GM21723 (cell line): Measurements from ENCODE around the gene HES3.

Experiments used
- ATAC-seq: cut with Tn5 transposase; IDR thresholded peaks from one replicate; pipeline ENCODE4 v1.9.1; 2021; ENCODE audit warnings: mild to moderate bottlenecking, moderate library complexity; ENCODE audit not compliant: unreplicated experiment

HES3 gene

DNA sequence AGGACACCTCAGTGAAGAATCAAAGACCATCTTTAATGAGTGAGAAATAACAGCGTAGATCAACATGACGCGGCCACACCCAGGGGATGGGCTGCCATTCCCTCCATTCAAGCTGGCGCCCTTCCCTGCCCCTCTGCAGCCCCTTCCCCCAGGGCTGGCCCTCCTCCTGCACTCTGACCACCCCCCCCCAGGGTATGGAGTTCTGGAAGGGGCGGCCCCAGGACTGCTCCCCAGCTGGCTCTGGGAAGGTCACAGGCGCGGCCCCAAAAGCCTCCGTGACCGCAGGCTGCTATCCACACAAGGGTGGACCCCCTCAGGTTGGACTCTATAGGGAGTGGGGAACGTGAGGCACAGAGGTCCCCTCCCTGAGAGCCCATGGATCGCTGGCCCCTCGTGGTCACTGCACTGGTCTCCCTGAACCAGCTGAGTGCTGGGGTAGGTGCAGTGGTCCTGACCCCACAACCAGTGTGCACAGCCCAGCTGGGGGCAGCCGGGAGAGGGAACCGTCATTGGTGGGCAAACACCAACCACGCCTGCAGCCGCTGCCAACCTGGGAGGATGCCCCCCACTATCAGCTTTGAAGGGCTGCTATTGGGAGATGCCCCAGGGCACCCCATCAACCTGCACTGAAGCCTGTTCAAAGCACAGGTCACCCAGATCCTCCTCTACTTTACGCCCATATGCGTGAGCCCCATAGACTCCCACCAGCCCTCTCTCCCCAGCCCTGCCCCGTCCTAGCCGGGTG lies 33.0 kb downstream of the HES3 start:
- ATAC-seq: no peak

DNA sequence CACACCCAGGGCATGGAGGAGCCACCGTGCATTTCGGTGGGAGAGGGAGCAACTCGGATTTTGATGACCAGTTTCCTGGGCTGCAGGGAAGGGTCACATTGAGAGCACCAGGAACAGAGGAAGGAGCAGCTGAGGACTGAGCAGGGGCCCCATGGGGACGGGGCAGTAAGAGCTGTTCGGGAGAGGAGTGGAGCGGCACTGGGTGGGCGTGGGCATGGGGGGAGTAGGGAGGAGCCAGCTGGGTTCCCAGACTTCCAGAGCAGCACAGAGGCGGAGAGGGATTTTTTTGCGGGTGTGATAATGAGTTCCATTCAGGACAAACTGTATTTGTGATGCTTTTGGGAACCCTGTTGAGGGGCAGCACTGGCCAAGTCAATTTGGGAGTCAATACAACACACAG lies 34.3 kb downstream of the HES3 start:
- ATAC-seq: no peak

DNA sequence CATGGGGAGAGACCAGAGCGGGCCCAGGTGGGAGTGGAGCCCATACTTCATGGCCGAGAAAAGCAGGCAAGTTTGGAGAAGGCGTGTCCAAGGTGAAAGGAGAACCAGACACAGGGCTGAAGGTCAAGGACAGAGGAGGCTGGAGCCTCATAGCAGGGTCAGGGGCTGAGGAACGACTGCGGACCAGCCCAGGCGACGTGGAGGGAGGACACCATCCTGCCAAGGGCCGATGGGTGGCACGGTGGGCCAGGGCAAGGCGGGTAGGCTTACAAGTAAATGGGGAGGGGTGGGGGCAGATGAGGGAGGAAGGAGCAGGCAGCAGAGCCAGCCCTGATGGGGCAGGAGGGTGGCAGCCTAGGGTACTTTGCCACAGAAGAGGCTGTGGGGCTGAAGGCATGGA lies 35.1 kb downstream of the HES3 start:
- no peak for ATAC-seq

DNA sequence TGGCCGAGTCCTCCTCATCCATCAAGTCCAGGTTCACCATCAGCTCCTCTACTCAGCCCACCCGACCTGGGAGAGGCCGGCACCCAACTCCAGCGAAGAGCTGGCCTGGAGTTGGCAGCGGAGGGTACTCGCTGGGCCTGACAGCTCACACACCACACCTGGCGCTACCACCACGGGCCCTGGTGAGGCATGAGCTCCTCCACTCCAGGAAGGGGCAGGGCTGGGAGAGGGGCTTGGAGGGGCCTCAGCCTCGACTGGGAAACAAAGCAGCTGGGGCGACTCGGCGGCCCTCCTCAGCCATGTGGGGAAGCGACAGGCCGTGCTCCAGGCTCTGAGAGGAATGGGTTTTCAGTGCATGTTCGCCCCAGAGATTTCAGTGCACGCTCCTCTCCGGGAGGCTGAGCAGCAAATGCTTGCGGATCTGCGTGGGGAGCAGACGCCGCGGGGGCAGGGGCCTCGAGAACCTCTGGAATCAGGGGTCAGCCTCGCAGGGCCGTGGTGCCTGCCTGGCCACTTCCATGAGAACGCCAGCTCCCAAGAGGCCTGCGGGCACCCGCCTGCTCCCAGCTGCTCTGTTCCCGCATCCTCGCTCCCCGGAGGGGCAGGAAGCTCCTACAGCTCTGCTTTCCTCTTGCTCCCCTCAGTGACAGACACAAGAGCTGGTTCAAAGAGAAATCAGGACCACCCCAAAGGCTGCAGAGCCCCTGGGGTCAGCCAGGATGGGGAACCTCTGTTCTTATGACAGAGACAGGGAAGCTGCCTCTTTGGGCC lies 35.8 kb downstream of the HES3 start:
- no peak for ATAC-seq

DNA sequence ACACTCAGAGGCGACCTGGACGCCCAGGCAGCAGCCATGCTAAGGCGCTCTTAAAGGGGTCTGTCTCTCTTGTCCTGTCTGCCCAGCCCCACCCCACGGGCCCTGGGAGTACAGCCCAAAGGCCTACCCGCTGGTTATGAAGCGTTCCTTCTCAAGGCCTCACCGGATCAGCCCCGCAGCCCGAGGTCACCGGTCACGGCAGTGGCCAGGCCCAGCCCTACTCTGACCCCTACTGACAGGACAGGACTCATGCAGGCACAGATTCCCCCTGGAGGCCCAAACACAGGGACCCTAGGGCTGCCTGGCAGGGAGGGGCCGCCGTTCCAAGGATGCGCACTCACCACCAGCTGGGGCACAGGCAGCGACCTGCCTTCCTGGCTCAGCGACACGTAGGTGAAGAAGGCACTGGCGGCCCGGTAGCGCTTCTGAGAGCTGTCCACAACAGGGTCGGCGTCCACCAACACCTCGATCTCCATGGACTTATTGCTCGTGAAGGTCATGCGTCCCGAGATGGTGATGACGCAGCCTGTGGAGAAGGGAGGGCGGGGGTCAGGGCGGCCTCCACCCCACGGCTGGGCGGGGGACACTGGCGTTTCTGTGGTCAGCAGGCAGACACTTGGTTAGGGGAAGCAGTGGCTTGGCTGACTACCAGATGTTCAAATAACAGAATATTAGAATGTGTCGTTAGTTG lies 36.9 kb downstream of the HES3 start:
- no peak for ATAC-seq

DNA sequence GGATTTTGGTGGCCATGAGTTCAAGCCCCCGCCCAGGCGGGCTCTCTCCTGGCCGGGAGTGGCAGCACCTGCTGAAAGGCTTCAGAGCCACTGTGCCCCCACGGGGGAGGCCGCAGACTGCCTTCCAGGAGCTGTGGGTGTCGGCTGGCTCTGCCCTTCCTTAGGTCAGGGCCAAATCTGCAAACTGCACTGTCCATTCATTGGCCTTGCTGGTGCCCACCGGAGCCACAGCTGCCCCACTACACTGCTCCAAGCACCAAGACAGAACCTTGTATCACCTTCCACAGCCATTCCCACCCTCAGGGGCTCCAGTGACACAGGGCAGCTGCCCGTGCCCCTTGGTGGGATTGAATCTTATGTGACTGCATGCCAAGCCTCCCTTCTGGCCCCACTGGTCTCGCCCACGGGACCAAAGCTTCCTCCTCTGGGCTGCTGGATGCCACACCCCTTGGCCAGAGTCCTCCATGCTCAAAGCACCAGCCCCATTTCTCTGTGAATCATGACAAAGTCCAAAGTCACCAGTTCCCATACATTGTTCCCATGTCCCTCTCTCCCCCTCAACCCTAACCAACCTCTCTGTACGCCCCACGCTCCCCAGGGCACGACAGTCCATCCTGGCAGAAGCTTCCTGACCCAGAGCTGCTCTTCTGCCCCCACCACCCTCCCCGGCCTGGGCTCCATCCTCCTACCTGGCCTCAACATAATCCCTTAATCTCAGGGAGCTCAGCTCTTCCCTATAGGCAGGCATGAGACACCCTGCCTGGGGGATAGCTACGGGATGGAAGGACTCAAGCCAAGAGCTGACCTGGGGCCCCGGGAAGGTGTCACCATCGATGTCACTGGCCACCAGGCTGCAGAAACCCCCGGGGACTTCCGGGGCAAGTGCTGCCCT lies 37.8 kb downstream of the HES3 start:
- ATAC-seq: no peak

DNA sequence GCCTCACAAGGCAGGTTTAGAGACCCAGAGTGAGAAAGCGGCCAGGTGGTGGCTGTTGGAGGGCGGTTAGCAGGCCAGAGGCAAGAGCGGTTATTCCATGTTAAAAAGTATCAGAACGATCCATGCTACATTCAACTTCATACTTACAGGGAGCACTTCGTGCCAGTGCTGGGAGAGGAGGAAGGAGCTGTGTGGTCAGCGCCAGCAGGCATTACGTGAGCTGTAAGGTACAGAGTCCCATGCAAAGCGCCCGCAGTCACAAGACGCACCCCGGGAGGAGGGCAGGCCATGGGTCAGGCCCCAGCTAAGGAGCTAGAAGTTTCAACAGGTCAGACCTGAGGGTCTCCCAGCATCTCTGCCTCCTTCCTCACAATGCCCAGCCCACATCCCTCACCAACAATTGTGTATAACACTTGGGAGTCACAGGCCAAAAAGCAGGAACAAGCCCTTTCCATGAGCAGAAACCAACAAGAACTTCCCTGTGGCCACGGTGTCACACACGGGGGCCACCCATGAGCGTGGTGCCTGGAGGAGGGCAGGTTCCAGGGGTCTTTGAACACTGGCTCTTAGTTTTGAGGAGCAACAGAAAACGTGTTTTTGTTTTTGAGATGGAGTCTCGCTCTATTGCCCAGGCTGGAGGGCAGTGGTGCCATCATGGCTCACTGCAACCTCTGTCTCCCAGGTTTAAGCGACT lies 38.7 kb downstream of the HES3 start:
- ATAC-seq: no peak

DNA sequence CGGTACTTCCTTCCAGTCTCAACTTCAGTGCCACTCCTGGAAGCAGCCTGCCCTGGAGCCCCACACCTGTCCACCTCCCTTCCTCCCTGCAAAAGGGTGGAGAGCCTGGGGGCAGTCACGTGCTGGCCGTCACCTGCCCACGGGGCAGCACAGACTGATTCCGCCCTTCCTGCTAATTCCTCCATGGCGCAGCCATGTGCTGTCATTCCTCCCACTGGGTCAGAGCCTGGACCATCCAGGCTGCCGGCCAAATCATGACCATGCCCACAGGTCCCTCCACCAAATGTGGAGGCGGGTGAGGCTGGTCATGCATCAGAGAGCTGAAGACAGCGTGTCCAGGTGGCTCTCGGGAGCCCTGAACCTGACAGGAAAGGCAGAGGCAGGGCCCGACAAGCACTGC lies 41.4 kb downstream of the HES3 start:
- ATAC-seq: no peak

DNA sequence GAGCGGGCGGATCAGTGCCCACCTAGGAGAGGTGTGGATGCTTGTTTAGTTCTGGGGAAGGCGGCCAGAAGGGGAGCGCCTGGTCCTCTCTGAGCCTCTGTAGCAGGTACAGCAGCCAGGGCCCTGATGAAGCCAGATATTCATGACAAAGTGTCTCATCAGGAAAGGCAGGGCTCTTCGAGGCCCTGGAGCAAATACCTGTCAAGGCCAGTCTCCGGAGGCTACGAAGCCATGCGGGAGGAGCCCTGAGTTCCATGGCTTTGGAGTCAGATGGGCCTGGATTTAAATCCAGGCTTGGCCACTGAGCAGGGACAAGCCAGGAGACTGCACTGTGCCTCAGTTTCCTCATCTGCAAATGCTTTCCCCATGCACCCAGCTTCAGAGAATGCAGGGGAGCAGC lies 42.3 kb downstream of the HES3 start:
- no peak for ATAC-seq

DNA sequence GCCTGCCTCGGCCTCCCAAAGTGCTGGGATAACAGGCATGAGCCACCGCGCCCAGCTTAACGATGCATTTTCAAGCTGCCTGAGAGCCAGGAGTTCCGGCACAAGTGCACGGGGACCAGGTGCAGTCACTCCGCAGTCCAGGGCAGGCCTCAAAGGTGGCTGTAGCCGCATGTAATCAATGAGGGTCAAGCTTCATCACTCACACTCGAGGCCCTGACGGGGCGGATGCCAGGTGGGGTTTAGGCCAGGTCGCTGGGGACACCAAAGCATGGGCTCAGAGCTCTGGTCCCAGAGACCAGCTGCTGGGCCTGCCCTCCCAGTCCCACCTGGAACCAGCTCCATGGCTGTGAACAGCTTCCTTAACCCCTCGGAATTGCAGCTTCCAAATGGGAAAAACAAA lies 43.0 kb downstream of the HES3 start:
- ATAC-seq: no peak

DNA sequence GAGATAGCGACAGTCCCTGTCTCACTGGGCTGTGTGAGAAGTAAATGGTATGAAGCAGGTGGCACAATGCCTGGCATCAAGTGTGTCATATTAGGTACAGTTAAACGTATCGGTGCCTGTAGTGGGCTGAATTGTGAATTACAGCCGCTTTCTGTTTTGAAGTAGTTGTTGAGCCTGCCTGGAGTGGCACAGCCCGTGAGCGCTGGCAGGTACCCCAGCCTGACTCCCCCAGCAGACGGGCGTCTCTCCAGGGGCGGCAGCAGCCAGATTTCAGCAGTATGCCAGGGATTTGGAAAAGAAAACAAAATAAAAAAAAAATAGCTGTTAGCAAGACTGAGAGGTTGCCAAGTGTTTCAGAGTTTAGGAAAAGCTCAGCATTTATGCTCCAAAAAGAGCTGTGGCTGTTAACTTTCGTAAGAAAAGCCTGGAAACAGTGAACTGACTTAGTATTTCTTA lies 43.5 kb downstream of the HES3 start:
- ATAC-seq: no peak

DNA sequence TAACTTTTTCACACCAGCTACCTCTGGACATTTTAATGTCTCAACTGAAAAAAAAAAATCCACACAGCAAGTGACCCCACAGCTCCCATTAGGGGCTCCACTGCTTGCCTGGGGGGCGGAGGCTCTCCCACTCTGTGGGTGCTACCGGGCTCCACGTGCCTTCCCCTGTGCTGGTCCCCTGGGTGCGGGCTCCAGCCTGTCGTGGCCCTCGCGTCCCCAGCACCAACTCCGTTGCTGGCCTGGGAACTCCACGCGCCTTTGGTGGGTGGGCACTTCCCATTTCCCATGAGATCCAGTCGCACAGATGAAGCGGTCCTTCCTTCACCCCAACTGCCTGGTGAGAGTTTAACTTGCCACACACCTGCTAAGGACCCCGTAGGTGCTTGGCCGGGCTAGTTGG lies 44.0 kb downstream of the HES3 start:
- no peak for ATAC-seq

DNA sequence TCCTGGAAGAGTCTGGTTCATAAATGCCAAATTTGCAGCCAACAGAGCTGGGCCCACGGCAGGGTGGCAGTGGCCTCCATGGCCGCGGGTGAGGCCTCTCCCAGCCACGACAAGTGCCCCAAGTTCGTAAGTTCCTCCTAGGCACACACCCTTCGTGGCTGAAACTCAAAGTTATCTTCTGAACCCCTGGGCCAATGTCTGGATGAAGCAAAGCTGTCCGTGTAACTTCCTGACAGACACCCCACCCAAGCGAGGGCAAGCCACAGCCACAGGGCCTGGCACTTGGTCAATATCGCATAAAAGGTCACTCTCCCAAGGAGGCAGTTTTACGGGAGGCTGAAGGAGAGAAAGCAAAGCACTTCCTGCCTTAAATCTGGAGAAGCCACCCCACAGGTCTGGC lies 44.7 kb downstream of the HES3 start:
- ATAC-seq: no peak

DNA sequence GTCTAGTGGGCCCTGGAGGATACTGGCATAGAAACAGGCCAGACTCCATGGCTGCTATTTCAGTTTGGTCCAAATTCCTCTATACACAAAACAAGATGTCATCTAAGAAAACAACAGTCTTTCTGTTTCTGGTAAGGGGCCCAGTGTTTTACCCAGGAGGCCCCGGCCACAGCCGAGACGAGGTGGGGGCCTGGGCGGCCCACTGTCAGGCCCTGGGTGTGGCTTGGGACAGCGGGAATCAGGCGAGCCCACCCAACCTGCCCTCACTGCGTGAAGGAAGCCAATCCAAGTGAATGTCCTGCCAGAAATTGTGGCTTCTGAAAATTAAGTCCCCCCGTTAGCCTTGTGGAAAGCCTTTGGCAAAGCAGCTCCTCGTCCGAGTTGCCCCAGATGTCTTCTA lies 48.1 kb downstream of the HES3 start:
- ATAC-seq: no peak

DNA sequence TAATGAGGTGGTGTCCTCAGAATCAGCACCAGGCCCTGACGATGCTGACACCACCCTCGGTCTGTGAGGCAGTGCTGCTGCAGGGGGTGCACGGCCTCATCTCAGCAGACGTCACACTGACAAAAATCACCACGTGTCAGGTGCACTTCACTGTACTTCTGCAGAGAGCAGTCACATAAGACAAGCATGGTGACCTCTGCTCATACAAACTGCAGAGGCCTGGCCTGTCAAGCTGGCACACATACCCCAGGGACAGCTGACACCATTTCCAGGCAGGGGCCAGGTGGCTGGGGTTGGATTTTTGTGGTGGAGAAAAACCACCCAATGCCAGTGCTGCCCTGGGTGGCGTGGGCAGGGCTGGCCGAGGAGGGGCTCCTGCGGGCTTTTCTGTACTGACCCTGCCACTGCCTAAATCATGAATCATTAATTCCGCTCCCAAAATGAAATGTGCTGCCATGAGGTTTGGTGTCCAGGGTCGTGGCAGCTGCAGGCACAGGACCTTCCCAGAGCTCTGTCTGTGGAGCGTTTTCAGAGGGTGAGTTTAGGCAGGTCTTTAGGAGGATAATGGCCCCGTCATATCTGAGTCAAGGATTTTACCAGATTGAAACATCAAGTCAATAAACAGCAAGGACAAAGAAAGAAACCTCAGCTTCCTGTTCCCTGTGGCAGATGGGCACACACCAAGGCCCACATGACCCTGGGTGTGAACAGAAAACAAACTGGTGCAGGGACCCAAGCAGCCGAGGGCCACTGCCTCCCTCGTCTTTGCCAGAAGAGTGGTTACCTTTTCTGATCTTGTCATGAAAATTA lies 50.3 kb downstream of the HES3 start:
- no peak for ATAC-seq

DNA sequence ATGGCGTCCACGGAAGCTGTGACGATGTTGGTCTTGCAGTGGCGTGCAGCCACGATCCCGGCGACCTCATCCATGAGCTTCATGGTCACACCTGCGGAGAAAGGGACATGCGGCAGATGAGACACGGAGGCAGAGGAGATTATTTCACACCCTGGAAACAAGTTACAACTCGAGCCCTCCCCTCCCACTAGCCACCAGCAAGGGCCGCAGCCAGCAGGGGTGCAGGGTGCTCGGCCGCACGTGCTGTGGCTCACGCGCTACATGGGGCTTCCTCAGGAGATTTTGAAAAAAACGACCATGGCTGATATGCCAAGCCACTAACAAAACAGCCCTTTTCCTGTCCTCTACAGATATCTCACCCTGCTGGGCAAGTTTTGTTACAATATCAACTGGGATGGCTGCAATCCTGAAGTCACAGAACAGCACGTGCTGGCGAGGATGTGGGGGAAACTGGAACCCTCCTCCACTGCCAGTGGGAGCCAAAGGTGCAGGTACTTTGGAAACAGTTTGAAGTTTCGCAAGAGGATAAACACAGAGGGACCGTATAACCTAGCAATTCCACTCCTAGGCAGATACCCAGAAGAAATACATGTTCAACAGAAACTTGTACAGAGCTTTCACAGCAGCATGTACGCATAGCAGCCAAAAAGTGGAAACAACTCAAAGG lies 51.0 kb downstream of the HES3 start:
- ATAC-seq: no peak
